ENCODE measurements around the gene PTPRT.
A peak's percentile ranks its signal among the peaks of the same experiment; 100 is the strongest.

The PTPRT gene

DNA sequence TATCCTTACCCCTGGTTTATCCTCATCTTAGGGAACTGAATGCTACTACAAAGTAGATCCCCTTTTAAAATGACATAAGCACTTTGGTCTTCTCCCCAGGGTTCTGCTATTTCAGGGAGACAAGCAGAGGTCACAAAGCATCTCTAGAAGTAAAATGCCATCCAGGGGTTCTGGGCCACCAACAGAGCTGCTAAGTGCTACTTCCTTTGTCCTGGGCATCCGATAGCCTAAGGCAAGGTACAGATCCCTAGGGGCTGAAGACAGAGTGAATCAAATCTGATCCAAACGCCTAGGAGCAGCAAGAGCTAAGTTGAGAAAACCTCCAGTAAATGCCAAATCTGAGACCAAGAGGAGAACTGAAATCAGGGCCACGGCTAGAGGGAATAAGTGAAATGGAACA, 161.2 kb downstream of the PTPRT start:
- DNase-seq (ENCODE audit: low read depth, low spot score): peak; percentile 46

DNA sequence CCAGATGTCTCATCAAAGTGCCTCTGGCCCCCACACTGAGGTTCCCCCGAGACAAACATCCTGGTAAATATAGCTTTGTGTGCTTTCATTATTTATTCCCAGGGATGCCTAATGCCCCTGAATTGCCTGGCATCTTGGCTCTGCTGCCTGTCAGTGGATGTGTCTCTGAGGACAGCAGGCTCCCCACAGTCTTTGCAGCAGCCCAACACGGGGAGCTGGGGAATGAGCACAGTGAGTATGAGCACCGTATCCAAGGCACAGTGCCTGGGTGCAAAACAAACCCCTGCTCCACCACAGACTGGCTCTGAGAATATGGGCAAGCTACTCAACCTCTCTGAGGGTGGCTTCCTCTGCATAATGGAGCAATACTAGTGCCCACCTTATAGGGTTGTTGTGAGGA, 165.9 kb downstream of the PTPRT start:
- DNase-seq (ENCODE audit: low read depth, low spot score): no peak

DNA sequence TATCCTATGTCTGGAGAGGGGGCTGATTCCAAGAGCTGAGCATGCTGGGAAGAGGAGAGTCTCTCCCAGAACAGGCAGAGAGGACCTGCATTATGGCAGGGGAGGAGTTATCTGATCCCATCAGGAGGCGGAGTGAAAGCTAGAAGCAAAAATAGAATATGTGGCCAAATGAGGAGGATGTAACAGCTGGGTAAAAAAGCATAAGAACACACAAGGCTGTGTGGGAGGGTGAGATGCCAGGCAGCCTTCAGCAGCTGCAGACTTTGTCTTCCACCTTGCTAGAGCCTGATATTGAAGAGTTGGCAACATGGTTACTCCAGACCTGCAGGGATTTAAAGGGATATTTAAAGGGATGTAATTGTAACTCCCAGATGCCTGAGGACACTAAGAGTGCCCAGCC, 167.1 kb downstream of the PTPRT start:
- DNase-seq (ENCODE audit: low read depth, low spot score): no peak

DNA sequence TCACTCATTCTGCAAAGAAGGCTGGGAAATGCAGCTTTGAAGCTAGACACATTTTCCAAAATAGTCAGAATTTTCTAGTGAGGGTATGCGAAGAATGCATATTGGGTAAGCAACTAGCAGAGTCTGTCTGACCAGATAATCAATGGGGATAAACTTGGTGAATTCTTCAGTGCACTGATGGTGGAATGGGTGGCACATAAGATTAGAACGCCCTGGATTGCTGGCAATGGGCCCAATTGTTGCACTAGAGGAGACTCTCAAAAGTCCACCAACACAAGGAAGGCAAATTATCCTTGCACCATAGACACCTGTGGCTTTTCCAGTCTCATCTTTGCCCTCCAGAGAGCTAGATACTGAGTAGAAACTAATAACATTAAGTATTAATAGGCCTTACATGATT, 167.6 kb downstream of the PTPRT start:
- no peak for DNase-seq (ENCODE audit: low read depth, low spot score)

DNA sequence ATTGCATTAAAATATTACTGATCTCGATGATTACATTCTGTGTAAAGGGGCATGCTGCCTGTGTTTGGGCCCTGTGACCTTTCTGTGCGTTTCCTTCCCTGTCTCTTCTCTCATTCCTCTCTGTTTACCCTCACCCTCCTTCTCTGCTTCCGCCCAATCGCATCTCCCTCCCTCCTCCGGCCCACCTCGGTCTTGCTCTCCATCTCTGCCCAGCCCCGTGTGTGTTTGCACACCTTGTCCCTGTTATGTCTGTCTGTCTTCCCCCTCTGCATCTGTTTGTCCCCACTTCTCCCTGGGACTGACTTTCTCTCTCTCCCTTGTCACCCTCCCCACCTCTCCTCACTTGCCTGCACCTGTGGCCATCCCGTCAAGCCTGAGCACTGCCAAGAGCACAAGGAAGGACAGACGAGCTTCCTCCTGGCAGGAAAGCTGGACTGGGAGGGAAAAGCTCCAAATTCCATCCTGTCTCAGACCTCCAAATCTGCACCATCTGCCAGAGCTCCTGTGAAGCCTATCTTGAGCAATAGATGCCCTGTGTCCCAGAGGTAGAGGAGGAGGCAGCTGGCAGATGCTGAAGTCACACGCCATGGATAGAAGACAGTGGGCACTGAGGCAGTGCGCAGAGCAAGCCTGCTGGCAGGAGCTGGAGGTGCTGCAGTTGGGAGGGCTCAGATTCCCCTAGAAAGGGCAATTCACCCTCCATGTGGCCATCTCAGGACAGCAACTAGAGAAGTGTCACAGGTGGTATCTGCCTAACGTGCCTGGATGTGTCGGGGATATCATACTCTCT, 172.3 kb downstream of the PTPRT start:
- no peak for DNase-seq (ENCODE audit: low read depth, low spot score)

DNA sequence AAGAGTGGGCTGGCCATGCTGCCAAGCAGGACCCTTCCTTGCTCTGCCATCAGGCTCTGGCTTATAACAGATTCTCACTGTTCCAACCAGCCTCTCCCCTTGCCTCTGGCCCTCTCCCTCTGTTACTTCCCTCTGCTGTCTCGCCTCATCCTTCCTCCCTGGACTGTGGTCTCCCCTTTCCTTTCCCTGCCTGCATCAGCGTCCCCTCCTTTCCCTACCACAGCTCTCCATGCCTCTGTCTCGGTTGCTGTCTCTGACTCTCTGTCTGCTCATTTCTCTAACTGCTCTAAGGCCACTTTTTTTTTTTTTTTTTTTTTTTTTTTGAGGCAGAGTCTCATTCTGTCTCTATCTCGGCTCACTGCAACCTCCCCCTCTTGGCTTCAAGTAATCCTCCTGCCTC, 173.4 kb downstream of the PTPRT start:
- no peak for DNase-seq (ENCODE audit: low read depth, low spot score)

DNA sequence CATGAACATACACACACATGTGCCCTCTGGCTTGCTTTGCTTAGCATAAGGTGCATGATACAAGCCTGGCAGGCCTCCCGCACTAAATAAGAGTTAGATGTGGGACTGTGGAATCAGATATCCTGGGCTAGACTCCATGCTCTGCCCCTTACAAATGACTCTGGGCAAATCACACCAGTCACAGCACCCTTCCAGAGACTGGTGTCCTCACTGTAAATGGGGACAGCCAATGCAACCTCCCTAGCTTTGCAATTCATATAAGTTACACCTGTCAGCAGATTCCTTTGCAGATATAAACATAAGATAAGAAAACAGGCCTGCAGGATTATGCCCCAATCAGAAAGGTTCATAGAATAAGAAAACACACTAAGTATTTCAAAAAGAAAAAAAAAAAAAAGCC, 174.1 kb downstream of the PTPRT start:
- no peak for DNase-seq (ENCODE audit: low read depth, low spot score)

DNA sequence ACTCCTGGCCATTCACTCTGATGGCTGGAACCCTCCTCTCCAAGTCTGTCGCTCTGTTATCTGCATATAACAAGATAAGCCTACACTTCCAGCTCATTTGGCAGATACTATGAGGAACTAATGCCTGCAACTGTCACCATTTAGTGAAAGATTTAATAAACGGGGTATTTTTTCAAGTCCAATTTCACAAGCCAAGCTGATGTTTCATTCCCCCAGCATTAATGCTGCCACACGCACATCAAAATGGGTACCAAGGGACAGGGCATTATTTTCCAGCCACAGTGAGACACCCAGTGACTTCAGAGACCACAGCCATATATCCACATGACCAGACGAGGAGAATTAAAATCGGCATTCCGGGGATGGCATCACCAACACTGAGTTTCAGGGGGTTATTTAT, 175.5 kb downstream of the PTPRT start:
- DNase-seq (ENCODE audit: low read depth, low spot score): no peak

DNA sequence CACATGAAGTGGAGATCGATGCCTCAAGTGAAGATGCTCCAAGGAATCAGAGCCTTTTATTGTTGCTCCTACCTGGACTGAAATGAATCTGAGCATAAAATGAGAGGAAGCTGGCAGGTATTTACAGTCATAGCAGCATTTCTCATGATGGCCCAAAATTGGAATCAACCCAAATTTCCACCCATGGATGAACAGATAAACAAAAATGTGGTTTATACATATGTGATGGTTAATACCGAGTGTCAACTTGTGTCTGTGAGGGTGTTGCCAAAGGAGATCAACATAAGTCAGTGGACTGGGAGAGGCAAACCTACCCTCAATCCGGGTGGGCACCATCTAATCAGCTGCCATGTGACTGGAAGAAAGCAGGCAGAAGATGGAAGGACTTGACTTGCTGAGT, 178.2 kb downstream of the PTPRT start:
- no peak for DNase-seq (ENCODE audit: low read depth, low spot score)

DNA sequence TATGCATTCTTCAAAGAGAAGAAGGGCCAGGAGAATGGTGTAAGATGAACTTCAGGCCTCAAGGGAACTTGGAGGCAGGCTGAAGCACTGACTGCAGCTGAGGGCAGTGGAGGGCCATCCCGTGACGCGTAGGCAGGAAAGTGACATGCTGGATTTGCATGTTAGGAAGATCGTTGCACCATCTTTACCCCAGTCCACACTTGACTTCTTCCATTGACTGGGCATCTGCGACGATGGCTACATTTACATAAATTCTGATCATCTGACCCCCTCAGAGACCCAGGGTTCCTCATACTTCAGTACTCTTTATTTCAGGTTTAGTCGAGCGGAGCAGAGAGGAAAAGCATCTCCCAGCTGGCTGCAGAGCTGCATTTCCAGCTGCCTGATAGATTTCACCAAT, 180.2 kb downstream of the PTPRT start:
- DNase-seq (ENCODE audit: low read depth, low spot score): no peak

DNA sequence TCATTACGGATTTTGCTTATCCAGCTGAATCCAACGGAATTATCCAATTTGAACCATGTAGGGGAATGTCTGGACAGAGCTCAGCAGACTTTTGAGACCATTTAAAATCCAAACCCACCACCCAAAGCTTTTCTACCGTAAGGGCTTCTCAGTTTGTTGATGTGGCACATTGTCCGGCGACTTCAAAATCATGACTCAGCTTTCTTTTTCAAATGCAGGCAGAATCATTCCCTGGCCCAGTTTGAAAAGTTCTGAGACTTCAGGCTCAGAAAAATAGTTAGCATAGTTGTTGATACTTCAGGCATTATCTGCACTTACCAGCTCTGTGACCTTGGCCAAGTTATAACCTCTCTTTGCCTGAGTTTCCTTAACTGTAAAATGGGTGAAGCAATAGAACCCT, 182.2 kb downstream of the PTPRT start:
- DNase-seq (ENCODE audit: low read depth, low spot score): no peak

DNA sequence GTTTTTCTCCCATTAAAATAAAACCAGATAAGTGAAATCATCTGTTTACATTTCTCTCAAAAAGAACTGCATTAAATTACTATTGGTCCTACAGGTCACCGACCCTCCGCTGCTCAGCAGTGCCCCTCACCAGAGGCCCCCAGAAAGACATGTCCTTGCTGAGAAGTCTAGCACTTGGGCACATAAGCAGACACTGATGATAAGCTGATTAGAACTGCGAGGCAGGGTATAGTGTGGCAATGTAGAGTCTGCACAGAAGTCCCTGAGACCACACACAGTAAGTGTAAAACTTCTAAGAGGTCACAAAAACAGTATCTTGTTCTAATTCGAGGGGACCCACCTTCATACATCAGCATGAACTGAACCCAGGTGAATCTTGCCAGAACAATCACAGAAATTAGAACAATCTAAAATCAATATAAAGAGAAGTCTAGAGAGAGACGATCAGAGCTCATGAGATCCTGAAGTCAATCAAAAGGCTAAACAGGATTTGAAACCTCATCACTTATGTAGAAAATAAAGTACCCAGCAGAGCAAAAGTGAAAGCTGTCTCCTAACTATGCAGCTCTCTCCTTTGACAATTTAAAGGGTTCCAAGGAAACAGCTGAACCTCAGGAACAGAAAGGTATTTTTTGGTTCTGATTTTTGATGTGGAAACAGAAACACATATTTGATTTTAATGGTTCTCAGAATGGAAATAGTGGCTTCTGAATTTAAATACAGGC, 182.9 kb downstream of the PTPRT start:
- no peak for DNase-seq (ENCODE audit: low read depth, low spot score)

DNA sequence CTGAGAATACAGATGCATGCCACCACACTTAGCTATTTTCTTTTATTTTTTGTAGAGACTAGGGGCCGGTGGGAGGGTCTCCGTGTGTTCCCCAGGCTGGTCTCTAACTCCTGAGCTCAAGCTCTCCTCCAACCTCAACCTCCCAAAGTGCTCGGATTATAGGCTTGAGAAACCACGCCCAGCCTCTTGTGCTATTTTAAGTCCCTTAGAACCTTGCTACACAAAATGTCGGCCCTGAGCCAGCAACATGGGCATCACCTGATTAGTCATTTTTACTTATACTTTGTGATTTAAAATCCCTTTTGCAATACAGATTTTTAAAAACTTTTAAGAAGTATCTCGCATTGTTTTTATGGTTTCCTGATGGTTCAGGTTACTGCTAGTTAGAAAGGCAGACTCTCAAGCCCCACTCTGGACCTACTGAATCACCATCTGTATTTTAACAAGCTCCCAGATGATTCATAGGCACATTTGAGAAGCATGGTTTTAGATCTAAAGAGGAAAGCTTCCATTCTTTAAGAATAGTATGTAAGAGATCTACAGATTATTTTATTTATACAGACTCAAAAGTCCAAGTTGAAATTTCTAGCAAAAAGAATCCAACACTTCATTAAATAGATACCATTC, 186.3 kb downstream of the PTPRT start:
- DNase-seq (ENCODE audit: low read depth, low spot score): no peak

DNA sequence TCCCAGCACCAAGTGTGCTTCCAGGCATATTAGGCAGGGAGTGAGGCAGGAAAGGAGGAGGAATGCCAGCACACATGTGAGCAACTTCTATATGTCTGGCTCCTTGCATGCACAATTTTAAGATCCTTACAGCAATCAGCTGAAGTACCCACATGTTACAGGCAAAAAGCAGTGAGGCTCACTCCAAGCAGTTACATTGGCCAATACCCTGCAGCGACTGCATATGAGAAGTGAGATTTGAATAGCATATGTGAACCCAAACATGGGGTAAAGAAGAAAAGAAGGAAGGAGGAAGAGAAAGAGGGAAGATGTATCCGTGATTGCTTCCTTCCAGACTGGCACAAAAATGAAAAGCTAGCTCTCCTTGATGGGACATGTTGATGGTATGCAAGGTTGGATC, 193.6 kb downstream of the PTPRT start:
- no peak for DNase-seq (ENCODE audit: low read depth, low spot score)

DNA sequence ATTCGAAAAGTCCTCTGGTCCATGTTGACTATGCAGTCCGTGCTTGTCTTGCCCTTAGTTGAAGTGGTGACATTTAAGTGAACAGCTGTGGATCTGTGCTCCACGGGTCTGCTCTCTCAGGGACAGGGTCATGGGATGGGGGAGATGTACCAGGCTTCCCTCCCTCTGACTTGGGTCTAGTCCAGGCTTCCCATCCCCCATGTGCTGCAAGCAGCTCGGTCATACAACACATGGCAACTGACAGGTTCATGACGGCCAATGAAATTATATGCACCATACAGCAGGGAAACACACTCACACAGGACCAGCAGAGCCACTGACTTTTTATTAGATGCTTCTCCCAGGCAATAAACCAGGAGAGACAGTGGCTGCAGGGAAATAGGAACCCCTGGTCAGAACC, 201.4 kb downstream of the PTPRT start:
- no peak for DNase-seq (ENCODE audit: low read depth, low spot score)

DNA sequence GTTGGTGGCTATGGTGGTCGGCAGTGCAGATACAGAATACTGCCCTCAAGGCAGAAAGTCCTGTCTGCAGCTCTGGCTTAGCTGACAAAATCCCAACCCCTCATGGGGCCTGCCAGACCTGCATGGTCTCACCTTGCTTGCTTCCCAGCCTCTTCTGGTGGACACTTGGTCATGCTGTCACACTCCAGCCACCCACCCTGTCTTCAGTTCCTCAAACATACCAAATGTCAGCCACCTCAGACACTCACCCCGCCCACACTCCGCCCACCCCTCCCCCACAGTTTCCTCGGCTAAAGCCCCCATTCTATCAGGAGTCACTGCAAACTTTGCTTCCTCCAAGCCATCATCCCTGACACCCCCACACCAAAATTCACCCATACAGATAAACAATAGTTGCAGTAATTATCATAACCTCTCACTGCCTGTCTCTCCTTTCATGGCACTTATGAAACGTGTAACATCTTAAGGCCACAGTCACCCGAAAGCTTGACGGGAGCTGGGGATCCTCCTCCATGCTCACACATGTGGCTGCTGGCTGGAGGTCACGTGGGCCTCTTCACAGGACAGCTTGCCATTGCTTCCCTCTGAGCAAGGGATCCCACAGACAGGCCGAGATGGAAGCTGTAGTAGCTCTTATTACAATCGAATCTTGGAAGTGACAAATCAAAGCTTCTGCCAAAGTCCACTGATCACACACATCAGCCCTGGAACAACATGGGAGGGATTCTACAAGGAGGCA, 202.2 kb downstream of the PTPRT start:
- DNase-seq (ENCODE audit: low read depth, low spot score): no peak

DNA sequence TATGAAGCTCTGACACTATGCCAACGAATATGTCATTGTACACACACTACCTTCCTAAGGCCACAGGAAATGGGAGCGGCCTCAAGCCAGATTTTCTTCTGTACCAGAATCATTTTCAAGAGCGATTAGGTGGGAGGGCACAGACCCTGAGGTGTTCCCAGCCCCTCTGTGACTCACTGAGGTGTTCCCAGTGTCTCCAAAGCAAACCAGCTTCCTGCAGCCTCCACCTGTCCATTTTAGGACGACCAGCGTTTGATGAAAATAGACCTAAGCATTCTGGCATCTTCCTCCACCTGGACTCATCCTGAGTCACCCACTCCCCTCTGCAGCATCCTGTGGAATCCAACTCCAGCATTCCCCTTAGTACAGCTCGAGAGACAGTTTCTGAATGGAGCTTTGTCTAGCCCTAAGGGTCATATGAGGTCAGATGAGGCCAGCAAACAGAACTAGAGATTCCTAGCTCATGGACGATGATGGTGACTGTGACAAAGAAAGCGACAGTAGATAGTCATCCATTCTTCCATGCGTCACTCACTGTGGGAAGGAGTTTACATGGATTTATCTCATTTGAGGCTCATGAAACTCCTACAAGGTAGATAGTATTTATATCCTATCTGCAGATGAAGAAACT, 203.4 kb downstream of the PTPRT start:
- DNase-seq (ENCODE audit: low read depth, low spot score): peak; percentile 10

DNA sequence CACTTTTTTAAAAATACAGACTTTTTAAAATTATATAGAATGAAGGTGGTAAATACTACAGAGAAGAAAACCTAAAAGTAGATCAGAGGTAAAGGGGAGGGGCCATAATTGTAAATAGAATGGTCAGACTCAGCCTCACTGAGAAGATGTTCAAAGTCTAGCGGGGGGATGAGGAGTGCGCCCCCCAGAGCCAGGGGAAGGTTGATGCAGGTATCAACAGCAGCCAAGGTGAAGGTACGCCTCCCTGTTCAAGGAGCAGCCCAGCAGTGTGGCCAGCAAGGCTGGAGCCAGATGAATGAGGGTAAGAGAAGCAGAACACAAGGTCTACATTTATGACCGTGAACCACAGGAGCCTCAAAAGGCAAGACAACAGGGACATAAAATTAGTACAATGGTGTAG, 204.1 kb downstream of the PTPRT start:
- DNase-seq (ENCODE audit: low read depth, low spot score): no peak

DNA sequence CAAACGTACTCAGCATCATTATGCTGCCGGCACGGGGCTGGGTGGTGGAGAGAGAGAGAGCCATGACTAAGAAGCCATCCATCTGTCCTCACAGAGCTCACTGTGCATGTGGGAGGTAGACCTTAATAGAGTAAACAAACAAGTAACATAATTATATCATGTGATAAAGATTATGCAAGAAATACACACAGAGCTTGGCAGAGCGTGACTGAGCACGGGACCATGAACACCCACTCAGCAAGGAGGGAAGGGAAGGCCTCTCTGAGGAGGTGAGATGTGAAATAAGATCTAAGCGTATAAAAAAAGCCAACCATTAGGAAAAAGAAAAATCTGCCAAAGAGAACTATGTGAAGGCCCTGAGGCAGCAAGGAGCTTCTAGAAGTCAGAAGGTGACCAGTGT, 207.5 kb downstream of the PTPRT start:
- no peak for DNase-seq (ENCODE audit: low read depth, low spot score)

DNA sequence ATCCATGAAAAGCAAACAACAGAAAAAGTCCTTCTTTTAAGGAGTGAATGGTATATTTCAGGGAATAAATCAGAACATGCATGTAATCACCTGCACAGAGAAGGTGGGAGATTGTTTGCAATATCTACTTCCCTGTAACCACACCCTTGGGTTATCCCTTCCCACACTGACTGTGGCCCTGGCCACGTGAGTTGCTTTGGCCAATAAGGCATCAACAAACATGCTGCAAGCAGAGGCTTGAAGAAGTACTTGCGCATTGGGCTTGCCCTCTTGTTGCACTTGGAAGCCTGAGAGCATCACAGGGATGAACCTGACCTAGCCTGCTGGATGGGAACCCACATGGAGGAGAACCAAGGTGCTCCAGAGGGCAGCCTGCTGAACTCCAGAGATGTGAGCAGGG, 208.5 kb downstream of the PTPRT start:
- no peak for DNase-seq (ENCODE audit: low read depth, low spot score)

DNA sequence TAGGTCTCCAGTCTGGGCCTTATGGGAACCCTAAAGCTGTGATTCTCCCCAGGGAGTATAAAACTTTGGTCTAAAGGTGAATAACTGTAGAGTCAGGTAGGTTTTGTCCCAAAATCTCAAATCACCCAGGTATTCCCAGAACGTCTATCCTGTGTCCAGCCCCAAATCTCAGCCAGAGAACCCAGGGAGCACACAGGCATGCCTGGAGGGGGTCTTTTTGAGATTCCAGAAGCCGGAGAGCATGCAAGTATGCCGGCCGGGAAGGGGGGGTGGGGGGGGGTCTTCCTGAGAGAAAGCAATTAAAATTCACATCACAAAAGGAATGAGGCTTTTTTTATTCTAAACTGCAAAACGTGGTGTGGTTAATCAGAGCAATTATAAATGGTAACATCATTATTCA, 210.0 kb downstream of the PTPRT start:
- DNase-seq (ENCODE audit: low read depth, low spot score): peak; percentile 55
